ENCODE results near the gene FKBP15. TPM values are rescaled to one million over a fixed set of nuclear protein-coding genes. Genes with fewer than 3 reads are reported as not detected.
"Not testable (repeated sequence)": the region's sequence is repeated elsewhere in the genome, so short reads cannot be mapped to it uniquely, and the experiment has no call there.

The FKBP15 gene
- total RNA-seq, 6 donors from 2014 or later, result 36.5 to 72.3 (median 50.0) TPM

DNA sequence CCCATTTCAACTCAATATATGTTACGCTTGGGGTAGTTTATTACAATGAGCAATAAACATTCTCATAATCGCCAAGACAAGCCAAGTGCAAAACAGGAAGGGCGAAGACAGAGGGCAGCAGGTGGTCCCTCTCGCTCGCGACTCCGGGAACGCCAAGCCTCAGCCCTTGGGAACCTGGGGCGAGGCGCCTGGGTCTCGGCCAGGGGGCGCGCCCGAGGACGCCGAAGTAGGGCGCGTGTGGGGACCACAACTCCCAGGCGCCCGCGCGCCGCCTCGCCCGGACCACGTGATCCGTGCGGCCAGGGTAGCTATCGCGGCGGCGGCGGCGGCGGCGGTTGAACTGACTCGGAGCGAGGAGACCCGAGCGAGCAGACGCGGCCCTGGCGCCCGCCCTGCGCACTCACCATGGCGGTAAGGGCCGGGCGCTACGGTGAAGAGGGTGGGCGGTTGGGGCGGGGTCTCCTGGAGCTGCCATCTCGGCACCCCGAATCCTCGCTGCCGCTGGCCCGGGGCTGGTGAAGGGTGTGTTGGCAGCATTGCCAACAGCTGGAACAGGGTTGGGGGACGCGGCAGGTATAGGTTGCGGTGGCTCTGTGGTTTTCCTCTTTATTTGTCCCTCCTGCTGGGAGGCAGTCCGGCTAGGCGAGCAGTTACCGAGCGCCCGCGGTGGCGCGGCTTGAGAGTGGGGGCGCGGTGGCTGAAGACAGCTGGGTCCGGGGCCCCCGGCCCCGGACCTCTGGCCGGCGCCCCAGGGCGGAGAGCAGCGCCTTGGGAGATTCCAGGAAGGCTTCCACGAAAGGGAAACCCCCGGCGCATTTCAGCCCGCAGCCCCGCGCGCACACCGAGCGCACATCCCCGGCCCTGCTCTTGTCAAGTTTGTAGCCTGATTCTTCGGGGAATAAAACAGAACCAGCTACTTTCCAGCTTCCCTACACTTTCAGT, 70.1 kb downstream of the FKBP15 start, which contains the start of gene SLC31A2:
SLC31A2 (plus strand) TSS at position 338 of the 942 bp plus-strand sequence; CDS start at position 406, 68 bp downstream.
- H3K4me1 ChIP-seq, result peaks cover 10 to 49% (median 32%) of the 10 kb centered on the region in 4 donors
- no peaks in the 10 kb centered on the region for H3K9me3 ChIP-seq
- WGBS, 2 donors, result 2 to 7% methylated on average over 3 to 31 of the region's 87 CpGs
- DNase-seq, result peak; percentile 95 to 99
- ATAC-seq (ENCODE audit: low FRiP score in 2 of 2), result peak; percentile 90 to 95
- peak; percentile 71 to 91 for TF ChIP-seq POLR2AphosphoS5 (IDR thresholded peaks at IDR 0.05)
- peak in 3 of 4 donors; percentile 67 to 95 (median 70) for TF ChIP-seq POLR2A (IDR thresholded peaks at IDR 0.05)
- peak in 1 of 4 donors; percentile 33 for TF ChIP-seq EP300 (IDR thresholded peaks at IDR 0.05)
- TF ChIP-seq, protein P1, sequence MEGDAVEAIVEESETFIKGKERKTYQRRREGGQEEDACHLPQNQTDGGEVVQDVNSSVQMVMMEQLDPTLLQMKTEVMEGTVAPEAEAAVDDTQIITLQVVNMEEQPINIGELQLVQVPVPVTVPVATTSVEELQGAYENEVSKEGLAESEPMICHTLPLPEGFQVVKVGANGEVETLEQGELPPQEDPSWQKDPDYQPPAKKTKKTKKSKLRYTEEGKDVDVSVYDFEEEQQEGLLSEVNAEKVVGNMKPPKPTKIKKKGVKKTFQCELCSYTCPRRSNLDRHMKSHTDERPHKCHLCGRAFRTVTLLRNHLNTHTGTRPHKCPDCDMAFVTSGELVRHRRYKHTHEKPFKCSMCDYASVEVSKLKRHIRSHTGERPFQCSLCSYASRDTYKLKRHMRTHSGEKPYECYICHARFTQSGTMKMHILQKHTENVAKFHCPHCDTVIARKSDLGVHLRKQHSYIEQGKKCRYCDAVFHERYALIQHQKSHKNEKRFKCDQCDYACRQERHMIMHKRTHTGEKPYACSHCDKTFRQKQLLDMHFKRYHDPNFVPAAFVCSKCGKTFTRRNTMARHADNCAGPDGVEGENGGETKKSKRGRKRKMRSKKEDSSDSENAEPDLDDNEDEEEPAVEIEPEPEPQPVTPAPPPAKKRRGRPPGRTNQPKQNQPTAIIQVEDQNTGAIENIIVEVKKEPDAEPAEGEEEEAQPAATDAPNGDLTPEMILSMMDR (IDR thresholded peaks at IDR 0.05), result peak in 5 of 6 experiments; percentile 35 to 58 (median 50)
- H3K36me3 ChIP-seq, result no peaks in the 10 kb centered on the region
- H3K27me3 ChIP-seq, result no peaks in the 10 kb centered on the region
- H3K4me3 ChIP-seq, result peak within 1 kb of the TSS; percentile 75 to 93 (median 82)
- peak within 1 kb of the TSS; percentile 83 to 94 (median 90) for H3K27ac ChIP-seq

DNA sequence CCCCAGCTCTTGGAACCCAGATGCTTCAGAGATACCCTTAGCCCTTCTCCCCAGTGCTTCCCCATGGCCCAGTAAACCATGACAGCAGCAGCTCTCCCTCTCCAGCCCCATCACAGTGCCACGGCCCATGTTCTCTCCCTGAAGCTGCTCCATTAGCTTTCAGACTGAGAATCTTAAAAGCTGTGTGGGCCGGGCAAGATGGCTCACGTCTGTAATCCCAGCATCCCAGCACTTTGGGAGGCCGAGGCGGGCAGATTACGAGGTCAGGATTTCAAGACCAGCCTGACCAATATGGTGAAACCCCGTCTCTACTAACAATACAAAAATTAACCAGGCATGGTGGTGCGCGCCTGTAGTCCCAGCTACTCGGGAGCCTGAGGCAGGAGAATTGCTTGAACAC, 71.5 kb downstream of the FKBP15 start:
- peaks cover 3 to 37% (median 22%) of the 10 kb centered on the region in 4 donors for H3K4me1 ChIP-seq
- H3K4me3 ChIP-seq; H3K9me3 ChIP-seq; H3K36me3 ChIP-seq; H3K27me3 ChIP-seq; ATAC-seq (ENCODE audit: low FRiP score in 2 of 2); DNase-seq: not testable (repeated sequence)
- WGBS, 2 donors, result 92% methylated on average over 10 of the region's 10 CpGs
- H3K27ac ChIP-seq, result peak overlapping the region in 2 of 4 donors; percentile 2 to 58

DNA sequence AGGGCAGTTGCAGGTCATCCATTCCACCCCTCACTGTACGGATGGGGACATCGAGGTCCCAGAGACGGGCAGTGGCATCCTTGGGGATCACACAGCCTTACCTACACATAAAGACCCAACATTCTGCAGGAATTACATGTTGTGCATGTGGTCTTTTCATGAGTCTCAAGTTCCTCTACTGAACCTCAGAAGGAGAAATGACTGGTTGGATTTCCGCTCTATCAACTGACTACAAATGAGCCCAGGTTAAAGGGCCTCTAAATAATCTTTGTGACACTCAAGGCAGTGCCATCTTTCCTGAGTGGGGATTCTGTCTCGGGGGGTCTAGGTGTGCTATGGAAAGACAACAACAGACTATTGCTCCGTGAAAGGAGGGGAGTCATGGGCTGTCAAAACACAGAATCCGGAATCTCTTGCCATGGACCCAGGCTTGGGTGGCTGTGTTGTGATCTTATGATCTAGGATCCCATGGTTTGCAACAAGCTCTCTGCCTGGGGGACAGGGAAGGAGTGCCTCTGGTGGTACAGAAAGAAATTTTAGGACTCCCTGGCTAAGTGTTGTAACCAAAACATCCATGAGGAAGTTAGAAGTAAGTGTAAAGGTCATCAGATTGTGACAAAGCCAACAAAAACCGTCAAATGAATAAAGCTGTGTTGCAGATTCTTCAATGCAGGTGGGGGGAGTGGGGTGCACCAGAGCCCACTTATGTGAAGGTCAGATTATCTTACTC, 72.1 kb downstream of the FKBP15 start:
- WGBS, 2 donors, result 88 to 92% methylated on average over 8 of the region's 8 CpGs
- H3K4me3 ChIP-seq, result no peak overlapping the region
- H3K36me3 ChIP-seq, result no peaks in the 10 kb centered on the region
- DNase-seq, result no peak
- H3K4me1 ChIP-seq, result peaks cover 0 to 31% (median 20%) of the 10 kb centered on the region in 4 donors
- TF ChIP-seq POLR2AphosphoS5 (IDR thresholded peaks at IDR 0.05) (no peak), EP300 (IDR thresholded peaks at IDR 0.05) (no peak), POLR2A (IDR thresholded peaks at IDR 0.05) (peak in 1 of 4 donors; percentile 23)
- no peaks in the 10 kb centered on the region for H3K9me3 ChIP-seq
- peak overlapping the region in 2 of 4 donors; percentile 2 to 58 for H3K27ac ChIP-seq
- no peak for ATAC-seq (ENCODE audit: low FRiP score in 2 of 2)
- H3K27me3 ChIP-seq, result no peaks in the 10 kb centered on the region

DNA sequence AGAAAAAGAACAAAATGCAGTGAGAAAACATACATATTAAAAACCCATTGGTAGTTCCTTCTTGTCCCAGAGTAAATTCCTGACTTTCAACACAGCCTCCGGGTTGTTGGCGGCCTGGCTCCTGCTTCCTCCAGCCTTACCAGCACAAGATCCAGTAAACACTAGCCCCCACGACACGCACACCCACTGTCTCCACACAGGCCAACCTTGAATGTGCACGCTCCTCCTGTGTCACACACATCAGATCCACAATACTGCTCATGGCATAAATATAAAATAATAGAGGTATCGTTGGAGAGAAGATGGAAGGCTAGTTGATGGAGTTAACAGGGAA, 72.7 kb downstream of the FKBP15 start:
- peaks cover 0 to 25% (median 17%) of the 10 kb centered on the region in 4 donors for H3K4me1 ChIP-seq
- ATAC-seq (ENCODE audit: low FRiP score in 2 of 2), result no peak
- no peaks in the 10 kb centered on the region for H3K36me3 ChIP-seq
- H3K27me3 ChIP-seq, result no peaks in the 10 kb centered on the region
- no peak overlapping the region for H3K4me3 ChIP-seq
- no peaks in the 10 kb centered on the region for H3K9me3 ChIP-seq
- no peak for DNase-seq
- WGBS, 2 donors, result 84 to 85% methylated on average over 6 of the region's 6 CpGs
- no peak for TF ChIP-seq POLR2AphosphoS5 (IDR thresholded peaks at IDR 0.05)
- no peak for TF ChIP-seq EP300 (IDR thresholded peaks at IDR 0.05)
- TF ChIP-seq, protein P1 (IDR thresholded peaks at IDR 0.05), result no peak
- TF ChIP-seq POLR2A (IDR thresholded peaks at IDR 0.05), result no peak
- peak overlapping the region in 1 of 4 donors; percentile 58 for H3K27ac ChIP-seq

DNA sequence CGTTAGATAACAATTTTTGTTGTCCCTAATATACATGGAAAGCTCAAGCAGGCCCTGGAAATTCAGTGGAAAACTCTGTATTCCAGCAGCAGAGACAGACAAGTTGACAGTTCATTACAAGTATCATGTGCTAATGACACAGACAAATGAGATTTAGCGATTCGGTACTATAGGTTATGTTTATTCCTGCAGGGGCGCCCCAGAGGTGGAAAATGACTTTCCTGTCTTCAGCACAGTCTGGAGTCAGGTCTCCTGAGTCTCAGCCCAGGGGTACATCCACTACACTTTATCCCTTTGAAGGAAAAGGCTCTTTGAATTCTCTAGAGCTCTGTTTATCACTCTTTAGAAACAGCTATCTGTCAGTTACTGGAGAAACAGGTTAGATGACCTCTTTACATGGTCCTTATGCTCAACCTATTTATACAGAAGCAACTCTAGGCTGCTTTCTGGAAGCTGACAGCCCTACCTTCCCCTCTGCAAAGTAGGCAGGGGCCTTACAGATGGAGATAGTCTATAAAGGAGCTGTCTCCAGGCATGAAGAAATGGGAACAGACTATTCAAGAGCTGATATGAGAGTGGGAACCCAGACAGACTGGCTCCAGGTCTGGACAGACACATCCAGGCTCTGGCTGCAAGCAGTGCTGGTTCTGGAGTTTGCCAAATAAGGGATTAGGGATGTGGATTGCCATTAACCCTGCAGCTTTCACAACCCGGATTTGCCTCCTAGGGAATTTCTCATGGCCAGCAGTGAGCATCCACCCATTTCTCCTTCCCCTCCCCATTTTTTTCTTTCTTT, 77.4 kb downstream of the FKBP15 start:
- Histone ChIP-seq H3K36me3 (no peaks in the 10 kb centered on the region), H3K4me1 (no peaks in the 10 kb centered on the region), H3K9me3 (no peaks in the 10 kb centered on the region), H3K4me3 (no peak overlapping the region), H3K27me3 (no peaks in the 10 kb centered on the region), H3K27ac (no peak overlapping the region)
- WGBS, 2 donors, result 62 to 68% methylated on average over 5 of the region's 5 CpGs
- ATAC-seq (ENCODE audit: low FRiP score in 2 of 2) (no peak), DNase-seq (no peak)
- TF ChIP-seq POLR2AphosphoS5 (IDR thresholded peaks at IDR 0.05) (no peak), POLR2A (IDR thresholded peaks at IDR 0.05) (no peak), EP300 (IDR thresholded peaks at IDR 0.05) (no peak)
- TF ChIP-seq, protein P1 (IDR thresholded peaks at IDR 0.05), result no peak

DNA sequence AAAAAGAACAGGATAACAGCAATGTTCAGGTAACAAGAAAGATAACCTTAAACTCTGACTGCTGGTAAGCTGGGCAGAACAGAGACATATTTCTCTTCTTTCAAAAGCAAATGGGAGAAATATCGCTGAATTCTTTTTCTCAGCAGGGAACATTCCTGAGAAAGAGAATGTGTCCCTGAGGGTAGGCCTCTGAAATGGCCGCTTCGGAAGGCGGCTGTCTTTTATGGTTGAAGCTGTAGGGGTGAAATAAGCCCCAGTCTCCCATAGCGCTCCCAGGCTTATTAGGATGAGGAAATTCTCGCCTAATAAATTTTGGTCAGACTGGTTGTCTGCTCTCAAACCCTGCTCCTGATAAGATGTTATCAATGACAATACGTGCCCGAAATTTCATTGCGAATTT, 80.2 kb downstream of the FKBP15 start:
- not testable (repeated sequence) for H3K27me3 ChIP-seq; H3K36me3 ChIP-seq; ATAC-seq (ENCODE audit: low FRiP score in 2 of 2); H3K4me1 ChIP-seq; H3K4me3 ChIP-seq; H3K9me3 ChIP-seq; H3K27ac ChIP-seq; DNase-seq
- WGBS, 2 donors, result 95 to 96% methylated on average over 9 of the region's 9 CpGs

All from upper lobe of left lung (tissue), 6 donors.